OCI-M1 (cell line): ENCODE results near the gene COPS4.
"Not testable (repeated sequence)": the region's sequence is repeated elsewhere in the genome, so short reads cannot be mapped to it uniquely, and the experiment has no call there.

Source experiments
- DNase-seq: peaks from one replicate; lab custom pipeline; 2025; lab: John Stamatoyannopoulos, UW

Gene COPS4

DNA sequence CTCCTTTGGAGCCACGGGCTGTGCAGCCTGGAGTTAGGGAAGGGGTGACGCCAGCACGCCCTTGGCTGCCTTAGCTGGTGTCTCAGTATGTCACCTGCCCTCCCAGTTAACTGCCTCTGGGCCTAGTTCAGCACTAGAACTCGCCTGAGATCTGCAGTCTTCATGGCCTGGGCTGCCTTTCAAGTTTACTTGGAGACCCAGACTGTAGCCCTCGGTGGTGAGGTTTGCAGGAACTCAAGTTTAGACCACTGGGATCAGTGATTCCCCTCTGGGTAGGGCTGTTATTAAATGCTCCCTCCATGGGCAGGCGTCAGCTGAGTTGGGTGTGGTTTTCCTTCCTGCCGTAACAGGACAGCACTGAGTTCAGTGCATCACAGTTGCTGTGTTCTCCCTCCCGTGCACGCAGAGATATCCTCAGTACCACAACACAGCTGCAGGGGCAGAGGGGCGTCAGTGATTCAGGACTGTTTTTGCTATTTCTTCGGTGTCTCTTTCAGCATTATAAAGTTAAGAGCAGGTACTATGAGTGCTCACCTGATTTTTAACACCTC lies 49.0 kb downstream of the COPS4 start:
- no peak for DNase-seq

DNA sequence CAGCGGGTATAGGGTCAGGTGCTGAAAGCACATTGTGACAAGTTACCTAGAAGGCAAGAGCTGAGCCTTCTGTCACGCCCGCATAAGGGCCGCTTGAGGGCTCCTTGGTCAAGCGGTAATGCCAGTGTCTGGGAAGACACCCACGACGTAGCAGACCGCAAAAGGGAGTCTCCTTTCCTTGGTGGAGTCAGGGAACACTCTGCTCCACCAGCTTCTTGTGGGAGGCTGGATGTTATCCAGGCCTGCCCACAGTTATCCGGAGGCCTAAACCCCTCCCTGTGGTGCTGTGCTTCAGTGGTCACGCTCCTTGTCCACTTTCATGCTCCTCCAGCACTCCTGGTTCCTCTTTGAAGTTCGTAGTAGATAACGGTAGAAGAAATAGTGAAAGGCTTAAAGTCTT lies 50.0 kb downstream of the COPS4 start:
- DNase-seq, result not testable (repeated sequence)

DNA sequence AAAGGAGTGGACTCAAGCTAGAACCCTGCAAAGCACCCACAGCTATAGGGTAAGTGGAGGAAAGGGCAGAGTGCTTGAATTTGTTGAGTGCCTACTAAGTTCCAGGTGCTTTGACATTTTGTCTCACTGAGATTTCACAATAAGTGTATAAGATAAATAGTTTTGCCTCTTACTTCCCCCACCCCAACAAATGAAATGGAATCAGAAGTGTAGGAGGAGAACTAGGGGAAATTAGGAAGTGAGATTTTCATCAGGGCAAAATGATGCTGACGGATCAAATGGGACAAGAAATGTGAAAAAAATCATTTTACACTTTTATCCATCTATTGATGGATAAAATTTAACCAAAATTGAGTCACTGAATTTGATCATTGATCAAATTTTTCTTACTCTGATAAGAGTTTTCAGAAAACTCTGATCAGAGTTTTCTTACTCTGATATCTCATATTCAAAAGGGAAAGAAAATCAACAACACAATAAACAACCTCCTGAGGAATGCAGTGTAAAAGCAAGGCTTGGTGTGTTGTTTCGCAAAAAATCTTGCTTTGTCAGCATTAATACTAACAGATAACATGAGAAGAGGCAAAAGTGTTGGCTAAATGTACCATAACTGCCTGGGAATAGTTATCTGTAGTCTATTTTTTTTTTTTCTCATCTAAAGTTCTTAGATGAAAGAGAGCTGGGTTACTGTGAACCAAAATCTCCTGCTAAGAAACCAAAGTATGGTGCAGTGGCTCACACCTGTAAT lies 54.6 kb downstream of the COPS4 start:
- no peak for DNase-seq

DNA sequence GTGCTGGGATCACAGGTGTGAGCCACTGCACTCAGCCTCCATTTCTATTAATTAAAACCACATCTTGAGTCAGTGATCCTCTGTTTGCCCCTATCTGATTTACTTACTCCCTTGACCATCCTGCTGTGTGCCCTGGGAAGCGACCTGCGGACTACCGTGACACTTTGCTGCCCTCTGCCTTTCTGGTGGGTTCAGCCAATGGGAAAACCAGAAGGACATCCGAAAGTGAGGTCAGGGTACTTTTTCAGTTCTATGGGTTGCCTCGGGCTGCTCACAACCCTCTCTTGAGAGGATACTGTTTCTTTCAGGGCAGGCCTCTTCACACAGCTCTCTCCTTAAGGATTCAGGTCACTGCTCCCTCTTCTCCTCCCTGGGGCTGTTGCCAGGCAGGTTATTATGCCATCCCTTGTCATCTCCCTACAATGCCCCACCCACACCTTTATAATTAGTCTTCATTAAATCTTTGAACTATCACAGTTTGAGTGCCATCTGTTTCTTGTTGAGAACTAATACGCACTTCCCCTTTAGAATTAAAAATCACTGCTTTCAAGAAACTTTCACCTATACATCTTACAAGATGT lies 58.2 kb downstream of the COPS4 start:
- no peak for DNase-seq

DNA sequence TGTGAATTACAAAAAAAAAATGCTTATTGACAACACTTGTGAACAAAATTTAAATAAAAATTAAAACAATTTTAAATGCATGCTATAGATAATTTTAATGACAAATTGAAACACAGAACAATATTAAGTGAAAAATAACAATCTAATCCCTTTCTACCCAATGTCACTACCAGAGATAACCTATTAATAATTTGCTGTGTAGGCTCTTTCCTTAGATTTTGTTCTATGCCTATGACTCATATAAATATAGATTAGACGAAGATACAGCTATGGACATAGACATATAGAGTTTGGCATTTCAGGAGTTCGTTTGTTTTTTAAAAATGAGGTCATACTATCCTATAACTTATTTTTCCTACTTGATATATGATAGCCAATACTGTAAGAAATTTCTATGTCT lies 61.4 kb downstream of the COPS4 start:
- DNase-seq, result no peak

DNA sequence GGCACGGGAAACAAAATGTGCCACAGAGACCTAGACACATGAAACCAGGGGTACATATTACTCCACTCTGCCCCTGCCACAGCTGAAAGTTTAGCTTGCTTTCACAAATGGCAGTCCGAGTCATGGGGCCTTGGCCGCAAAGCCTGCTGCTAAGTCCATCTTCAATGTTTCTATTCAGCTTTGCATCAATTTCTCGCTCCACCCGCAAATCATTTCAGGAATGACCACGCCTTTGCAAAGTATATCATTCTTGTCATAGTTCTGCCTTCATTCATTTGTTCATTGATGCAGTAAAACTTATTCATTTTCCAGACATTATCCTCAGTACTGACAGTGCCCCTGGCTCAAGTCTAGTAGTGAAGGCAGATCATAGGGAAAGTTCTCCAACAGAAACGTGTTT lies 70.0 kb downstream of the COPS4 start:
- DNase-seq, result no peak

DNA sequence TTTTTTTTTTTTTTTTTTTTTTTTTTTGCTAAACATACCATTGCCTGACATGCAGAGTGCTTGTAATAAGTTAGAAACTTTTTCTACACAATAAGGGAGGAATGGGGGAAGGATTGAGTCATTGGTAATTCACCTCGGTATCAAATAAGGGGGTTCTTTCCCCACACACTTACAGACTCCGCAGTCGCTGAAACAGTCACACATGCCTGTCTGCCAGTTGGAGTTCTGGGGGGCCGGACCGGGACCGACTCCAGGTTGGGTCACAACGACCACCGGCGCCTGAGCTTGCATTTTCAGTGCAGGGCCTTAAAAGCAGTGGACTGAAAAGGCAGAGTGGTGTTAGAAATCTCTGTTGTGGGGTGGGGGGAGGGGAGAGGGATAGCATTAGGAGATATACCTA lies 72.6 kb downstream of the COPS4 start:
- no peak for DNase-seq

DNA sequence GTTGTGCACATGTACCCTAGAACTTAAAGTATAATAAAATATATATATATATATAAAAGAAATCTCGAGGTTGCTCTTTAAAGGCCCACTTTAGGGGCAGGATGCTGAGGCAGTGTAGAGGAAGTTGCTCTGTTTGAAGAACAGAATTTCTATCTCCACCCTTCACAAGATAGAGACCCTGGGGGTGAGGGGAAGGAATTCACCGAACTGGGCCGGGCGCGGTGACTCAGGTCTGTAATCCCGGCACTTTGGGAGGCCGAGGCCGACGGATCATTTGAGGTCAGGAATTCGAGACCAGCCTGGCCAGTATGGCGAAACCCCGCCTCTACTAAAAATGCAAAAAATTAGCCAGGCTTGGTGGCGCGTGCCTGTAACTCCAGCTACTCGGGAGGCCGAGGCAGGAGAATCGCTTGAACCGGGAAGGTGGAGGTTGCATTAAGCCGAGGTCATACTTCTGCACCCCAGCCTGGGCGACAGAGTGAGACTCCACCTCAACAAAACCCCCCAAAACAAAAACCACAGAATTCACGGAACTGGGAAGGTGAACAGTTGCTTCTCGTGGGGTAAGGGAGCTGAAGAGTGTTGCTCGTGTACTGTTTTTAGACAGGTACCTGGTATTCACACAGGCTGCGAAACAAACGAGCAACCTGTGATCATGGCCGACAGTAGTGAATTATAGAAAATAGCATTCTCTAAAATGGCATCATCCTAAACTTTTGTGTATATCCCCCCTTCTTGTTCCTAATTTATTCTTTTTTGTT lies 73.3 kb downstream of the COPS4 start:
- no peak for DNase-seq

DNA sequence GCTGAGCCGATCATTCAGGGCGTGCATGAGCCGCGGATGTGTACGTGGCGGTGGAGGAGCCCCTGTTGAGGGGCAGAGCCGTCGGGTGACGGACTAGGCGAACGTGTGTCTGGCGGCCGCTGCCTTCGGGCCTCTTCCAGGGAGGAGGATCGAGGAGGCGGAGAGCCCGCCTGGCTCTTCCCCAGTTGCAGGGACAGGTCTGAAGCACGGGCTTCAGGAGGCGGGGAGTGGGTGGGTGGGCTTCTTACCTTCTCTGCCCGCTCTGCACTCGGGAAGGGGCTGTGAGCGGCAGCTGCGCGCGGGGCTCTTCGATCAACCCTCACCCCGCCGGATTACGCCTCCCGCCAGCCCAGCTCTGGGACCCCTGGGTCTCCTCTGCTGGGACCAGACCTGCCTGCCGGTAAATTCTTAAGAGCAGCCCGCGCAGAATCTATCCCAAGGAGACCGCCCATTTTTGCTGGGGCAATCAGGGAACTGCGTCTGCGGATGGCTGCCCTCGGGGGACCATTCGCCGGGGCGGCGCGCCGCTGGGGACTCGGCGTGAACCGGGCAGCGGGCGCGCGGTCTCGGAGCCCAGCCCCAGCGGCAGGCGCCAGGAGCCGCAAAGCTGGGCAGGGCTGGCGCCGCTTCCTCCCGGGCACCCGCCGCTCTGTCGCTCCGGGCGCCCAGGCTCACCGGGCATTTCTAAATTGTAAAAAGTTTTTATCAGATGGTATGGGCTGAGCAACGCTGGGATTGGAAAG lies 74.7 kb downstream of the COPS4 start:
- DNase-seq, result no peak

DNA sequence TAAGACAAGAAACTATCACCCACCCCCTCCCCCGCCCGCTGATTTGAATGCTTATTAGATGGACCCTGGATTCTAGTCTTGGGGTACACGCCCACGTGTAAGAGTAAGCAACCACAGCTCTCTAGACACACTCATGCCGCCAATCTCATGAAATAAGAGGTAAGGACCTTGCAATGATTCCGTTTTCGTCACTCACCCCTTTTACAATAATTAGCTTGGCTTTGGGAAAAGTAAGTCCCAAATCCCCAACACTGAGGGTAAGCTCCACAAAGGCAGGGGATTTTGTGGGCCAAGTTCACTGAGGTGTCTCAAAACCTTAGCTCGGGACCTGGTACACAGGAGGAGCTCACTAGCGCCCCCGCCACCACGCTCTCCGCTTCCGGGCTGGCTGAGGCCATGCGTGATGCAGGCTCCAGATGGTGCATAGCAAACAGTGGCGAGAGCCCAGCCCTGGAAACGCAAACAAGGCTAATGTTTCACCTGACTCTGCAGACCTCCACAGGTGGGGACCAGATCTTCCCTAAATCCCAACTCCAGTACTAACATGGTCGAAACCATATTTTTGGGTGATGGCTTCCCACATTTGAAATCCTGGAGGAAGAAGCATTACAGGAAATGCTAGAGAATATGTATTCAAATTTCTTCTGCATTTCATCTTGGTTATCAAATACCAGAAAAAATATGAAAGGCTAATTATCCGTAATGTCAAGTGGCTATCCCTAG lies 75.4 kb downstream of the COPS4 start:
- DNase-seq, result peak; percentile 93

DNA sequence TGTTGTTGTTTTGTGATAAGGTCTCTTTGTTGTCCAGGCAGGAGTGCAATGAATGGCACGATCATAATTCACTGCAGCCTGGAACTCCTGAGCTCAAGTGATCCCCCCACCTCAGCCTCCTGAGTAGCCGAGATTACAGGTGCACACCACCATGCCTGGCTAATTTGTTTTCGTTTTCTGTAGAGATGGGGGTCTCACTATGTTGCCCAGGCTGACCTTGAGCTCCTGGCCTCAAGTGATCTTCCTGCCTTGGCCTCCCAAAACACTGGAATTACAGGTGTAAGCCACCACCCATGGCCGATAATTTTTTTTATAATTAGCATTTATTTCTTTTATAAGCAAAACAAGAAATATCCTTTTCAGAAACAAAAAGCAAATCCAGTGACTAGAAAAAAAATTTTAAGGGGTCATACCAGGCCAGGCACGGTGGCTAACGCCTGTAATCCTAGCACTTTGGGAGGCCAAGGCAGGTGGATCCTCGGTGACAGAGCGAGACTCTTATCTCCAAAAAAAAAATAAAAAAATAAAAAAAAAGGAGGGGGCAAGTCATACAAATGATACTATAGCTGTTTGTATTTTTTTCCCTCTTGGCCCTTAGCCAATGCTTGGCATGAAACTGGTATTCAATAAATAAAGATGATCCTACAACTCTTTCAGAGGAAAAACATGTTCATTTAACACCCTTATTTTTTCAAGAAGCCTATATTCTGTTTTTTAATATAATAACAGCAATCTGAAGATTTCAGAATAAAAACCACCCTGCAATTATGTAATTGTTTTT lies 76.2 kb downstream of the COPS4 start:
- peak; percentile 21 for DNase-seq

DNA sequence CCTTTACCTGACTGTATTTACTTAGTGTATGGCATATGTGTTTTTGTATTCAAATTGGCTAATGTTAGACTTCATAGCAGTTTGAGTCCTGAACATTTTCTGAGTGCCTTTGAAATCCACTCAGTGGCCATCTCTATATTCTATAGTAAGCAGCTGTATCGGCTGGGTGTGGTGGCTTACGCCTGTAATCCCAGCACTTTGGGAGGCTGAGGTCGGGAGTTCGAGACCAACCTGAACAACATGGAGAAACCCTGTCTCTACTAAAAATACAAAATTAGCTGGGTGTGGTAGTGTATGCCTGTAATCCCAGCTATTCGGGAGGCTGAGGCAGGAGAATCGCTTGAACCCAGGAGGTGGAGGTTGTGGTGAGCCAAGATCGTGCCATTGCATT lies 76.8 kb downstream of the COPS4 start:
- DNase-seq, result not testable (repeated sequence)

DNA sequence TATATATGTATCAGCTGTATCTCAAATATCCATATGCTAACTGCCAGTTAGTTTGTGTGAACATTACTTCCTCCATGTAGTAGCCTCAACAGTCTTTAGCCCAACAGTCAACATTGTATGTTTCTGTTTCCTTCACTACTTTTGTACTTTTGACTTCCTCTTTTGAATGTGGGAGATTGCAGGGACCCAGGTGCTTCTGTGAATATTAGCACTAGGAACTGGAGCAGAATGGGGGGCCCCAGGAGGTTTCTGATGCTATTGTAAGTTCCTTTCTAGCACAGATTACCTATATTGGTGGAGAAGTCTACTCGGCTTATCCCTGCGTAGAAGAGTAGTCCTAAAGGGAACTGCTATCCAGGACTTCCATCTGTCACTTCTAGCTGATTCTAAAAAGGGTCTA lies 77.2 kb downstream of the COPS4 start:
- peak; percentile 86 for DNase-seq

DNA sequence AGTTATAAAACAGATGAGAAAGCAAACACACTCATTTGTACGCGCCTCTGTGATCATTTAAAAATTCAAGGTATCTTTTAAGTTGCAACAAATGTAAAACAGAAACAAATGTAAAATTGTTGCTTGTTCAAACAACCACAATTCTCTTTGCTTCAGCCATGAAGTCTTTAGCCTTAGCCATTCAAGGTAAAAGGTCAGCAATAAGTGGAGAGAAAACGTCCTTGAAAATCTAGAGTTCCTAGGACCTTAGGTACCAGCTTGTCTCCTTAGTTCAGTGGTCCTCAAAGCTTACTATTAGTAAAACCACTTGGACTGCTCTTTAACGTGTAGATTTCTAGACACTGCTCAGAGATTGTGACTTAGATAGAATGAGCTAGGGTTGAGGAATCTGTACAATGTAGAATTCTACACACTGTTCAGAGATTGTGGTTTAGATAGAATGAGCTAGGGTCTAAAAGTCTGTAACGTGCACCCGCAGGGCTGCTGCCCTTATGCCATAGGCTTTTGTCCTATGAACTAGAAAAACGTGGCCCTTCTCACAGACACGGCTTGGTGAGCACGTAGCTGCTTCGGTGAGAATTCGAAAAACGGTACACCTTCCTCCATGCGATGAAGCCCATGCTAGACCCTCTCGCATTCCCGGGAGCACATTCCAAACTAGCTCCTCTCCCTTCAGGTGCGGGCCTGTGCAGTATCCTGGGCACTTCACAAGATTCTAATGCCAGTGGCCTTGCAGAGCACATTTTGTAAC lies 77.9 kb downstream of the COPS4 start:
- DNase-seq, result peak; percentile 65

DNA sequence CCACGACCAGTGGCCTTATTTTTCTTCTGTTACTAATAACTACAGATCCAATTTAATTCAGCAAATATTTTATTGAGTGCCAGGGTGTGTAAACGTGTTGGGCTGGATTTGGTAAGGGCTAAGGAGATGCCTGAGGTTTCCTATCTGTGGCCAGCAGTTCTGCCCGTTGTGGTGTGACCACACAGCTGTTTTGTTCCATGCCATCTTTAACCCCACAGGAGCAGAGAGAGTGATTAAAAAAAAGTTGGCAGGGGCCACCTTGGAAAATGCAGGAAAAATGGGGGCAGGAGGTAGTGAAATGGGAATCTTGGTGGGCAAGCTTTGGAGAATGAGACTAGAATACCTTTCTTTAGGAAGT lies 78.4 kb downstream of the COPS4 start:
- peak; percentile 50 for DNase-seq

DNA sequence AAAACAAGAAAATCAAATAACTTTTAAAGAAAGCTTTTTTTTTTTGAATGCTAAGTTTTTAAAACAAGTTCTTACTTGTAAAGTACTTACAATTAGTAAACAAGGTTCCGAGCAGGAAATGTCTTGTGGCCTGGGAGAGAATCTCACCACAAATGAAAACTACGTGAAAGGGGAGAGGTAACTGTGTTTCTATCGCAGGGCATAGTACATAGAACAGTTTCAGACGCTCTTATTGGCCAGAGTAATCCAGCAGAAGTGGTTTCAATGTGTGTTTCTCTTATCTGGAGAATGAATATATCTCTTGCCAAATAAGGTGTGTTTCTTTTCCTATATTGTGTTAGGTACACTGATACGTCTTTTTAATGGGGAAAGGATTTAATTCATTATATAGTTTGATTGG lies 79.6 kb downstream of the COPS4 start, which contains the start of gene PLAC8:
Gene PLAC8, minus strand, starts transcription at position 154 of the 400 bp plus-strand sequence. CDS start 6,808 bp downstream, outside the sequence.
- DNase-seq, result peak; percentile 74

DNA sequence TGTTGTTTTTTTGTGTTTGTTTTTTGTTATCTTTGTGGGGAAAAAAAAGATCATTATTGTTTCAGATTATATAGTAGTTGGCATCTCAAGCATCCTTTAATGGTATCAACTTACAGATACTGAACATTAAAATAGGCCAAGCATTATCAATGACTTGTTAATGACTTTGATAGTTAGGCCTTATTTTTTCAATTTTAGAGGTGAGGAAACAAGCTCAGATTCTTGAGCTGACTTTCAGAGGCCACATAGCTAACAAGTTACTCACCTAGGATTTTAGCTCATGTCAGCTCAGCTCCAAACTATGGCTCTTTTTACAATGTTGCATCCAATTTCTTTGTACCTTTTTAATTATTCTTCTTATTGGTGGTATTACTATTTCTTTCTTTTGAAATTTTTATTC lies 80.0 kb downstream of the COPS4 start:
- DNase-seq, result no peak

DNA sequence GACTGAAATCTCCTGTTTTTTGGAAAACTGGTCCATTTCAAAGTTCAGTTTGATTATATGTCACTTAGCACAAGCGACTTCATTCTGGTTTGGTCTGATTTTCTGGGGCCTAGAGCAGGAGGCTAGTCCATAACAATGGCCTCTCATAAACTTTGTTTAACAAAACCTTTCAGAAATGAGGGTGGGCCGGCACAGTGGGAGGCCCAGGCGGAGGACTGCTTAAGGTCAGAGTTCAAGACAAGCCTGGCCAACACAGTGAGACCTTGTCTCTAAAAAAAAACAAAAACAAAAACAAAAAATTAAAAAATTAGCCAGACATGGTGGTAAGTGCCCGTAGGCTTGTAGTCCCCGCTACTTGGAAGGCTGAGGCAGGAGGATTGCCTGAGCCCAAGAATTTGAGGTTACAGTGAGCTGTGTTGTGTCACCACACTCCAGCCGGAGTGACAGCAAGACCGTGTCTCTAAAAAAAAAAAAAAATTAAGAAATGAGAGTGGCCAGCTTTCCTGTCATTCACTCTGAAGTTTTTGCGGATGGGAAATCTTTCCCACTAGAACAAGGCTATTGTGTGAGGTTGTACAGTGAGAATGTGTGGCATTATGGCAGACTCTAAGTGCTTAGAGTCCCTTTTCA lies 80.8 kb downstream of the COPS4 start:
- no peak for DNase-seq

DNA sequence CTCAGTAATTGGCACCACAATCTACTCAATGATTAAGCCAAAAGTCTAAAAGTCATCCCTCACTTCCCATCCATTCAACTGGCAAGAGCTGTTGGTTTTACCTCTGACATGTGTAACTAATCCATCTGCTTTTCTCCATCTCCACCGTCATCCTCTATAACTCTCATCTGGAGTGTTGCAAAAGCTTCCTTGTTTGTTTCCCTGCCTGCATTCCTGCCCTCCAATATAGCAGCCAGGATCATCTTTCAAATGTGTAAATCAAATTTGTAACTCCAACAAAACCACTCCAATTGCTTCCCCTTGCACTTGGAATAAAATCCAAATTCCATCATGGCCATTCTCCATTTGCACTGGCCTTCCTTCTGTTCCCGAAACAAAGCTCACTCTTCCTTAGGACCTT lies 83.9 kb downstream of the COPS4 start:
- no peak for DNase-seq

DNA sequence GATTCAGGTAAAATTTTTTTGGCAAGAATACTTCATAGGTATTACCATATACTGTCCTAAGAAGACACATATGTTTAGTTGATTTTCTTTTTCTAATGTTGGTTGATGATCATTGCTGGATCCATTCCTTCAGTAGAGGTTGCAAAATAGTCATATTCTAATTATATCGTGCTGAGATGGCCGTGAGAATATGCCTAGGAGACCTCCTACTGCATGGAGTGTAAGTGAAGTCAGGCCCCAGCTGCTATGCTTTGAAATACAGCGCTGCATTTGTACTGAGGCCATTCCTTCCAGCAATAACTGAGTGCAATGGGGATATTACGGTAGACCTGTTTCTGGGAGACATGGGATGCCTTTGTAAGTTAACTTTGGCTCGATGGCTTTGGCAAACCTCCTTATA lies 86.3 kb downstream of the COPS4 start:
- no peak for DNase-seq
